WERI-Rb-1 (cell line): Measurements from ENCODE around the gene NOL9.

Source experiments
- DNase-seq: peaks from one replicate; pipeline ENCODE4 v3.0.0-alpha.2; 2020
- H3K27ac ChIP-seq: fragments of 250-450 bp; sonication (Bioruptor Pico); 2 replicates; pipeline ENCODE4 v1.5.1; 2020; ENCODE audit warnings: mild to moderate bottlenecking, moderate library complexity
- H3K27me3 ChIP-seq: fragments of 250-450 bp; sonication (Bioruptor Pico); 2 replicates; pipeline ENCODE4 v1.5.1; 2021; ENCODE audit warnings: mild to moderate bottlenecking, low read depth, moderate library complexity; ENCODE audit not compliant: insufficient read depth, severe bottlenecking
- H3K36me3 ChIP-seq: fragments of 250-450 bp; sonication (Bioruptor Pico); 2 replicates; pipeline ENCODE4 v1.5.1; 2020; ENCODE audit warnings: mild to moderate bottlenecking, moderate library complexity
- H3K4me3 ChIP-seq: 2 replicates; pipeline ENCODE4 v1.5.1; 2011; ENCODE audit warnings: low read depth, mild to moderate bottlenecking, control low read depth, low read length
- H3K9me3 ChIP-seq: fragments of 250-450 bp; sonication (Bioruptor Pico); 2 replicates; pipeline ENCODE4 v1.5.1; 2021; ENCODE audit warnings: mild to moderate bottlenecking, moderate library complexity; ENCODE audit not compliant: severe bottlenecking
- TF ChIP-seq, protein P1 (sequence below): IDR thresholded peaks from 2 replicates; pipeline ENCODE4 v1.5.1; 2011; ENCODE audit warnings: low read depth, mild to moderate bottlenecking, control low read depth, inconsistent platforms, low read length

Gene NOL9

GRCh38 chr1:6588128-6588892, 34.0 kb upstream of the NOL9 start:
- TF ChIP-seq, protein P1, sequence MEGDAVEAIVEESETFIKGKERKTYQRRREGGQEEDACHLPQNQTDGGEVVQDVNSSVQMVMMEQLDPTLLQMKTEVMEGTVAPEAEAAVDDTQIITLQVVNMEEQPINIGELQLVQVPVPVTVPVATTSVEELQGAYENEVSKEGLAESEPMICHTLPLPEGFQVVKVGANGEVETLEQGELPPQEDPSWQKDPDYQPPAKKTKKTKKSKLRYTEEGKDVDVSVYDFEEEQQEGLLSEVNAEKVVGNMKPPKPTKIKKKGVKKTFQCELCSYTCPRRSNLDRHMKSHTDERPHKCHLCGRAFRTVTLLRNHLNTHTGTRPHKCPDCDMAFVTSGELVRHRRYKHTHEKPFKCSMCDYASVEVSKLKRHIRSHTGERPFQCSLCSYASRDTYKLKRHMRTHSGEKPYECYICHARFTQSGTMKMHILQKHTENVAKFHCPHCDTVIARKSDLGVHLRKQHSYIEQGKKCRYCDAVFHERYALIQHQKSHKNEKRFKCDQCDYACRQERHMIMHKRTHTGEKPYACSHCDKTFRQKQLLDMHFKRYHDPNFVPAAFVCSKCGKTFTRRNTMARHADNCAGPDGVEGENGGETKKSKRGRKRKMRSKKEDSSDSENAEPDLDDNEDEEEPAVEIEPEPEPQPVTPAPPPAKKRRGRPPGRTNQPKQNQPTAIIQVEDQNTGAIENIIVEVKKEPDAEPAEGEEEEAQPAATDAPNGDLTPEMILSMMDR: no peak
- Histone ChIP-seq H3K9me3 (no peaks in the 10 kb centered on the region), H3K4me3 (no peak overlapping the region), H3K27ac (peak overlapping the region; percentile 26; the same call in 1 of the 2 replicates), H3K36me3 (peaks cover 64% of the 10 kb centered on the region), H3K27me3 (no peaks in the 10 kb centered on the region)
- no peak for DNase-seq

GRCh38 chr1:6587261-6588005, 33.1 kb upstream of the NOL9 start:
- no peaks in the 10 kb centered on the region for H3K27me3 ChIP-seq
- peak overlapping the region; percentile 14; the same call in 1 of the 2 replicates for H3K27ac ChIP-seq
- H3K9me3 ChIP-seq: no peaks in the 10 kb centered on the region
- no peak overlapping the region for H3K4me3 ChIP-seq
- peaks cover 63% of the 10 kb centered on the region for H3K36me3 ChIP-seq
- TF ChIP-seq, protein P1: no peak
- no peak for DNase-seq

GRCh38 chr1:6586404-6586816, 32.1 kb upstream of the NOL9 start:
- no peaks in the 10 kb centered on the region for H3K9me3 ChIP-seq
- H3K36me3 ChIP-seq: peaks cover 70% of the 10 kb centered on the region
- TF ChIP-seq, protein P1: no peak
- H3K27me3 ChIP-seq: no peaks in the 10 kb centered on the region
- no peak overlapping the region for H3K4me3 ChIP-seq
- DNase-seq: no peak
- peak overlapping the region; percentile 81 for H3K27ac ChIP-seq

DNA sequence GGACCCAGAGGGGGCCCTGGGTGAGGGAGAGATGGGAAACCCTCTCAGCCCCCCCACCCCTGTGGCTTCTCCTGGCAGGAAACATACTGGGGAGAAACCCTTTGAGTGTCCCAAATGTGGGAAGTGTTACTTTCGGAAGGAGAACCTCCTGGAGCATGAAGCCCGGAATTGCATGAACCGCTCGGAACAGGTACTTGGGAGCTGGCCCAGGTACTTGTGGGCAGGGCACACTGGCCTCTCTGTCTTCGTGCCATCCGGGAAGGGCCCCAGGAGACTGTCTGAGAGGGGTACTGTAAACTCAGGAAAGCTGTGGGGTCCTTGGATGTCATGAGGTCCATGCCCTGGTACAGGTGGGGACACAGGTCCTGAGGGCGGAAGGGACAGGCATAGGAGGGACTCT, 31.5 kb upstream of the NOL9 start:
- no peak overlapping the region for H3K4me3 ChIP-seq
- H3K36me3 ChIP-seq: peaks cover 70% of the 10 kb centered on the region
- DNase-seq: no peak
- peak overlapping the region; percentile 81 for H3K27ac ChIP-seq
- TF ChIP-seq, protein P1: no peak
- H3K9me3 ChIP-seq: no peaks in the 10 kb centered on the region
- H3K27me3 ChIP-seq: no peaks in the 10 kb centered on the region

- TF ChIP-seq, protein P1: no peak
- H3K27ac ChIP-seq: peak overlapping the region; percentile 81
- DNase-seq: peak; percentile 77
- no peaks in the 10 kb centered on the region for H3K27me3 ChIP-seq
- H3K36me3 ChIP-seq: peaks cover 65% of the 10 kb centered on the region
- H3K9me3 ChIP-seq: no peaks in the 10 kb centered on the region
- 0 out of 2 replicates have a peak overlapping the region, but pooled peaks have one; percentile 1 for H3K4me3 ChIP-seq
Observed at GRCh38 chr1:6585081-6585722, 30.9 kb upstream of the NOL9 start.
